Uterus (tissue), 2 donors: ENCODE measurements around the gene AGPAT2.

ENCODE experiments used
- POLR2A ChIP-seq, 2 donors: fragments of 450-650 bp; IDR thresholded peaks; one replicate each; pipeline ENCODE4 v1.6.1; 2016; ENCODE audit warnings: antibody characterized with exemption in 2 of 2, mild to moderate bottlenecking in 1 of 2, moderate library complexity in 1 of 2
- TF ChIP-seq, protein P1 (sequence below), 4 experiments: fragments of 200-600 bp in 2 of 4; fragments of 450-650 bp in 2 of 4; sonication (generic) in 2 of 4; IDR thresholded peaks; one replicate each; pipeline ENCODE4 v1.5.1; 2016 to 2019; ENCODE audit warnings: antibody characterized with exemption in 4 of 4, mild to moderate bottlenecking in 2 of 4, moderate library complexity in 1 of 4

GRCh38 chr9:136648751-136649150 lies 38.5 kb downstream of the AGPAT2 start:
- no peak for TF ChIP-seq POLR2A (IDR thresholded peaks at IDR 0.05)
- TF ChIP-seq, protein P1, sequence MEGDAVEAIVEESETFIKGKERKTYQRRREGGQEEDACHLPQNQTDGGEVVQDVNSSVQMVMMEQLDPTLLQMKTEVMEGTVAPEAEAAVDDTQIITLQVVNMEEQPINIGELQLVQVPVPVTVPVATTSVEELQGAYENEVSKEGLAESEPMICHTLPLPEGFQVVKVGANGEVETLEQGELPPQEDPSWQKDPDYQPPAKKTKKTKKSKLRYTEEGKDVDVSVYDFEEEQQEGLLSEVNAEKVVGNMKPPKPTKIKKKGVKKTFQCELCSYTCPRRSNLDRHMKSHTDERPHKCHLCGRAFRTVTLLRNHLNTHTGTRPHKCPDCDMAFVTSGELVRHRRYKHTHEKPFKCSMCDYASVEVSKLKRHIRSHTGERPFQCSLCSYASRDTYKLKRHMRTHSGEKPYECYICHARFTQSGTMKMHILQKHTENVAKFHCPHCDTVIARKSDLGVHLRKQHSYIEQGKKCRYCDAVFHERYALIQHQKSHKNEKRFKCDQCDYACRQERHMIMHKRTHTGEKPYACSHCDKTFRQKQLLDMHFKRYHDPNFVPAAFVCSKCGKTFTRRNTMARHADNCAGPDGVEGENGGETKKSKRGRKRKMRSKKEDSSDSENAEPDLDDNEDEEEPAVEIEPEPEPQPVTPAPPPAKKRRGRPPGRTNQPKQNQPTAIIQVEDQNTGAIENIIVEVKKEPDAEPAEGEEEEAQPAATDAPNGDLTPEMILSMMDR (IDR thresholded peaks at IDR 0.05), result no peak
